Limb (tissue), 2 donors: ENCODE measurements around the gene VCP.

Source experiments
- DNase-seq, 2 donors: peaks; one replicate each; pipeline ENCODE4 v3.0.0-alpha.2; 2016; ENCODE audit errors: extremely low spot score in 2 of 2

Gene VCP

DNA sequence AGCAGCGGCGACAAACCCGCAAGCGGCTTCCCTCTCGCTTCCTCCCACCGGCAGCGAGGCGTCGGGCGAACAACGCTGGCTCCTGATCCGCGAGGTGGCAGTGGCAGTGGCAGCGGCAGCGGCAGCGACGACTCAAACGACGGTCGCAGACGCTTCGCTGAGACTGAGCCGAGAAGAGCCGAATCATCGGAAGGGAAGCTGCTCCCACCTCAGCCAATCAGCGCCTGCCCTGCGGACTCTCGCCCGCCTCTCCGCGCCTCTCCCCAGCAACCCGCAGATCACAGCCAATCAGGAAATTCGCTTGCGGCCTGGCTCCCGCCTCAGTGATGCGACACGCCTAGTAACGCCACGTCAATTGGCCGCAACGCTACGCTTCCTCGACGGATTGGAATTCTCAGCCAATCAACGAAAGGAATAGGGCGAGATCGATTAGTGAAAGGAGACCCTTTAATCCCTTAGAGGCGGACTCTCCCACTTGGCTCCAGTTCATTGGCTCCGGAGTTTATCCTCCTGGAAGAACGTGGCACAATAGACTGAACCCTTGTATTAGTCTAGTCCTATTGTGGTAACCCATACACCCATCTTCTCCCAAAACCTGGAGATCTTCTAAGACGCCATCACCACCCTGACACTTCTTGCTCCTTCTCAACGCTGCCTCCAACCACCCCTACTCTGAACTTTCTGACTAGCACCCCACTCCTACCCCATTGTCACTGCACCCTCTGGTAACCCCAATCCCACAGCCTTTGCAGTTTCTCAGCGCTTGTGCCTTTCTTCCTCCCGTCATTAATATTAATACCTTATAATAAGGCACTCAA lies at the start of gene VCP:
Gene VCP, minus strand, starts transcription at position 165 of the 818 bp plus-strand sequence. CDS start 272 bp downstream, outside the sequence.
- DNase-seq, result peak; percentile 98 to 99

DNA sequence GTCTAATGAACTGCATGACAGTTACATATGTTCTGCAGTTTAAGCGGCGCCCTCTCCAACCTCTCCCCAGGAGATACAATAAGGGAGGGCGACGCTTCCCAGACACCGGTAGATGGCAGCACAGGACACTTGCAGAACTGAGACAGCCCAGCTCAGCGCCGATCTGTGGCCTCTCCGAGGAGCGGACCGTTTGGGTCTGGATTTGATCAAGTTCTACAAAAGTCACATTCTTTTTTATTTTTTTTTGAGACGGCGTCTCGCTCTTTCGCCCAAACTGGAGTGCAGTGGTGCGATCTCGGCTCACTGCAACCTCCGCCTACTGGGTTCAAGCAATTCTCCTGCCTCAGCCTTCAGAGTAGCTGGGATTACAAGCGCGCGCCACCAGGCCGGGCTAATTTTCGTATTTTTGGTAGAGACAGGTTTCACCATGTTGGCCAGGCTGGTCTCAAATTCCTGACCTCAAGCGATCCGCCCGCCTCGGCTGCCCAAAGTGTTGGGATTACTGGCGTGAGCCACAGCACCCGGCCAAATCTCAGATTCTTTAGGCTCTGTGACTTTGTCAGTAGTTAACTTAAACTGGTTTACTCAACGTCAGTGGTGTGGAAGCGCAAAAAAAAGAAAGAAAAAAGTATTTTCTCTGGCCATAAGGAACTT lies 44.6 kb upstream of the VCP start:
- DNase-seq, result peak; percentile 90 to 96

DNA sequence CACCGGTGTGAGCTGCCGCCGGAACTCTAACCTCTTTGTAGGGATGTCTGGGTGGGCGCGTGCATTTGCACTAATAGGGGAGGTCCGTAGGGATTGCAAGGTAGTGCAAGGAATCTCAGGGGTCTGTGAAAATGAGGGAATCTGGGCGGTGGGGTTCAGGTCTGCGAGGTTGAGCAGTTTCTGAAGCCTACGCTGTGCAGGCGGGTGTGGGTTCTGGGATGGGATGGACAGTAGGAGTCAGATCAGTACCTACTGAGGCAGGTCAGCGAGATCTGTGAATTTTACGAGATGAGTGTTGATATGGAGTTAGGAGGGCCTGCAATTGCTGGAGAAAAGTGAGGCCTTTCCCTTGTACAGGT lies 44.1 kb upstream of the VCP start:
- no peak for DNase-seq

DNA sequence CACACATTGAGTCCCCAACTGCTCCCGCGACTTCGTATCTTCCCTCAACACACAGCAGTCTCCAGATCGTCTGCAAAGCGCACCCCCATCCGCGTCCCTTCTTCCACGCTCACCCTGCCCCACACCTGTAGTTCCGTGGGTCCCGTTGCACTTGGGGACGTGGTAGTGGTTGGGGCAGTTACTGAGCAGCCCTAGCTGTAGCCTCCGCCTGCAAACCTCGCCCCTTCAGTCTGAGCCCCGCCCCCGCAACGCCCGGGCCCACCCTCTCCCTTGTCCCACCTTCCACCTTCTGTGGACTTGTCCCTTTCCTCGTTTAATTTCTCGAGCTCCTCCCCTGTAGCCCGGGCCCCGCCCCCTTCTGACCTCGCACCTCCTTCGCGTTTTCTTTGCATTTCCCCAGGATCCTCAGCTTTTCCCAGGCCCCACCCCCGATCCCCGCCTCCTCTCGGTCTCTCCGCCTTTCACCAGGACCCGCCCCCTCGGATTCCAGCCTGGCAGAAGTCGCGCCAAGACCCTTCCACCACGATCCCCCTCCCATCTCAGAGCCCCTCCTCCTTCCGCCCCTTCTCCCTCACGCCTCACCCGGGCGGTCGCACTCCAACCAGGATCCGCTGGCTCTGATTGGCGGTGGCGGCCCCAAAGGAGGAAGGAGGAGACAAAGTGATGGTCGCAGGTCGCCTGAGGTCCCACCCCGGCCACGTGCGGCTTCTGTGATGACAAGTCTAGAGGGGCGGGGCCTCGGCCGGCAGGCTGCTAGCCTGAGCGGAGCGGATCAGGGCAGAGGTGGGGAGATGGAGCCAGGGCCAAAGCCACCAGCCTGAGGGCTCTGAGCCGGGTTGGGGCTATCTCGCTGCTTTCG lies 43.5 kb upstream of the VCP start, which contains the start of gene ATOSB:
Gene ATOSB, minus strand, starts transcription at position 183 of the 859 bp plus-strand sequence. CDS start 7,588 bp downstream, outside the sequence.
- DNase-seq, result peak; percentile 95 to 99

DNA sequence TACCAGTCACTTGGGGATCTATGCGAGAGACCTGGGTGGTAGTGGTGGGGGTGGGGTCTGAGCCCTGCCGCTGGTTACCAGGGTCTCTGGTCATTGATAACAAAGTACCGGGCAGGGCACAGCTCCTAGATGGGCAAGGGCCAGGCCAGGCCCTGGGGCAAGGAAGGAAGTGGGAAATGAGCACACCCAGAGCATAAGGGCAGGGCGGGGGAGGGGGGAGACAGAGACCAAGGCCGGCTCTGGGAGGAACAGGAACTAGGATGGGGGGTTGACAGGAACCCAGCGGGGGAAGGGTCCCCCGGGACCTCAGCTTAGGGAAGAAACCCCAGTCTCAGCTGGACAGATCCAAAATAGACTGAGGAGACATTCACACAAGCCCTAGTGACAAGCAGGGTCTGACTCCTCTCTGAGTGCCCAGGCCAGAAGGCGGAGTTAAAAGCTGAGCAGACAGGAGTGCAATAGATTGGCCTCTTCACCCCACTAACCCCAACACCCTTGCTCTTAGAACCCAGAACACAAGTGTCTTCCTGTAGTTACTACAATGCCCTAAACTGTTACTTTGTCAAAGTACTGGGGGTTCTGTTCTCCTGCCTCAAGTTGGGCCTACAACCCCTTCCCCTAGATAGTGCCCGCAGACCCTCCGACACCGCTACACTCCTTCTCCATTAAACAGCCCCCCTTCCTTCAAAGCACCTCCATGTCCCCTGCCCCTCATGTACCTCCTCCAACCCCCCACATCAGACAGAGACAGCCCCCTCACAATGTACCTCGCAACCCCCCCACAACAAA lies 42.6 kb upstream of the VCP start:
- peak; percentile 7 to 65 for DNase-seq

DNA sequence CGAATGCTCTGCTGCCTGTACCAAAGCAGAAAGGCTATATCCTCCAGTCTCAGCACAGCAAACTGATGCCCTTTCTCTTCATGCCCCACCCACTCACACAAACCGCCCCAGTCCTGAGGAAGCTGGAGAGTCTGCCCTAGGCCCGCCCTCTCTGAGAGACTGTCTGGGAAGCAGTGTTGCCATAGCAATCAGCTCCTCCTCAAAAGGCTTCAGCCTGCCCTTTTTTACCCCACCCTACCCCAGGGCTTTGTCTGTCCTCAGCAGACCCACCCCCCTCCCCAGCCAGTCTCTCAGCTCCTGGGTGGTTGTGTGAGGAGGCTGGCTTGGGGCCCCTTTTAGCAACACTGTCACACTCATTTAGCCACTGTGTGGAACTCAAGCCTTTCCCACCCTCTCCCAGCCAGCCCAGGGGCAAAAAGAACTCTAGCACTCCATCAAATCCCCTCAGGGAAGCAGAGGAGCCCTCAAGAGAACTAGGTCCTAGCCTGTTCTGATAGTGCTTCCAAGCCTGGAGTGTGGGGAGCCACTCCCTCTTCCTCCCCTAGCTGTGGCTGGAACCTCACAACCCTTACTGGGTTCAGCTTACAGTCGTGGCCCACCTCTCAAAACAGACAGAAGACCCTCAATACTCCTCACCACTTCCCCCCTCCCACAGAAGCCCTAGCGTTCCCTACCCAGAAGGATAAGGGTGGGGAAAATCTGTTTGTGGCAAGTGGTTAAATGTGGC lies 41.9 kb upstream of the VCP start:
- peak; percentile 80 to 89 for DNase-seq

DNA sequence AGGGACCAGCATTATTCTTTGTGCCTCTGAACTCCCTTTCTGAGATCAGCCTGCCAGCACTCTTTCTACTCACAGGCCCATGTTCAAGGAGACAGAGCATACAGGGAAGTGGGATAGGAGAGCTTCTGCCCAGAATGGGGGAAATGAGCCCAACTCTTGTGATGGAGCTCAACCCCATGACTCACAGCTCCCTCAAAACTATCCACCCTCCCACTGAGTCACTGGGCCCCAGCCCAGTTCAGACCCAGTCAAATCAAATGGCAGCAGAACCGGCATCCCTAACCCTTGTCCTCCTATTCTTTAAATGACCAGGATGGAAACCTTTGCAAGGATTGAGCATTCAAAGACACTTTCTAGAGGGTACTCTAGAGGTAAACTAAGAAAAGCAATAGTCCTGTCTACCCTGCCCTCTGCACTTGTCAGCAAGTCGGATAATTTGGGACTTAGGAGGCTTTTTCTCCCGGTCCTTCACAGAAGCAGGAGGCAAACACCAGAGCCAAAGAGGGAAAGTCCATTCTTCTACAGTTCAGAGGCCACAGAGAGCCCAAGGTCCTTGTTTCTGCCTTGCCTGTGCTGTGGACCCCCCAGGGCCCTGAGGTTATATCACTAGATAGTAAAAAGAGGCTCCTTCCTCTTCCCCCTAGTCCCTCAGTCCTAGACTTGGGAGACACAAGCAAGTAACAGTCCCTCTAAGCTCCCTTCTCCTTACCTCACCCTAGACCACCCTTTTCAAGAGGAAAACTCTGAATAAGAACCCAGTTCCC lies 40.0 kb upstream of the VCP start:
- DNase-seq, result no peak

DNA sequence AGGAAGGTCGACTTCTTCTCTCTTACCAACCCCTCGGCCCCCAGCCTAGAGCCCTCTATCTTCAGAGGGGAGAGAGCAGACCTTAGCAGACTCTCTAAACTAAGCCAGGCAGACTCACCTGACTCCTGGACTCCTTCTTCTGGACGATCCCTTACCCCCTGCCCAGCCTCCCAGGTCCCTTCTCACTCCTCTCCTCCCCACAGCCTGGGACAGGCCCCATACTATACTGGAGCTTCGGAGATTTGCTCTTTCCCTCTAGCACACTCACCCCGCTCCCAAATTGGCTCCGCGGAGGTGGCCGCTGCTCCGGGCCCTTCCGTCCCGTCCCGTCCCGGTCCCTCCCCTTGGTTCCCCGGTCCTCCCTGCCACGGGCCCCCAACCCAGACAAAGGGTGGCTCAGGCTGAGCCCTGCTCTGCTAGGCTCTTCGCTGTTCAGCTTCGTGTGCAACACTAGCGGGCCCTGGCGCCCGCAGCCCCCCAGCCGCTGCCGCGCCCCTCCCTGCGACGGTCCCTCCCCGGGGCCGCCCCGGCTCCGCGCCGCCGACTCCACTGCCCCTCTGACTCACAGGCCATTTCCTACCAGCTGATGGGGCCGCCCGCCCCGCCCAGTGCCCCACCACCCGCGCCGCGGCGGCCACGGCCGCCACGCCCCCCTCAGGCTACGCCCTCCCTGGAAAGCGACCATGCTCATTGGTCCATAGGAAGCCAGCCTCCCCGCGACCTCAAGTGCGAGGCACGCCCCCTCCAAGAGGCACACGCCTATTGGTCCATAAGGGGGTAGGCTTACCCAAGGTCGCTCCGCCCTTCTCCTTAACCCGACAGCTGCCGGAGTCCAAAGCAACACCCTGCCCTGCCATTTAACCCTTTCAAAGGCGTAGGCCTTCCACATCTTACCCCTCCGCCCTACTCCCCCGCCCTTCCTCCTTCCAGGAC lies 38.8 kb upstream of the VCP start:
- DNase-seq, result peak; percentile 97 to 98

DNA sequence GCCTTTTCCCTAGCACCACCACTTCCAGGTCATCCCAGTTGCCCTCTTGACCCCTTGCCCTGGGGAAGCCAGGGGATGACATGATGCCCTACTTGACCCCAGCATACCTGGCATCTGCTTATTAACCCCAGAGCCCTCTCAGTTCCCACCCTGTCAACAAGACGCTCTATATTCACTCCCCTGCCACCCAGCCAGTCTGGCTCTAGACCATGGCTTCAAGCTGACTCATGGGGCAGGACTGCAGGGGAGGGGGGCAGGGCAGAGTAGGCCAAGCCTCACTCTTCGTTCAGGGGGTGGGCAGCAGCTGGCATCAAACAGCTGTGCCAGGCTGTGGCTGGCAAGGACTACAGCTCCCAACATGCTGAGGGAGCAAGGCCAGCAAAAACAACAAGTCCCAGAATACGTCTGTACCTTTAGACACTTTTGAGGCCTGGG lies 37.9 kb upstream of the VCP start:
- no peak for DNase-seq

DNA sequence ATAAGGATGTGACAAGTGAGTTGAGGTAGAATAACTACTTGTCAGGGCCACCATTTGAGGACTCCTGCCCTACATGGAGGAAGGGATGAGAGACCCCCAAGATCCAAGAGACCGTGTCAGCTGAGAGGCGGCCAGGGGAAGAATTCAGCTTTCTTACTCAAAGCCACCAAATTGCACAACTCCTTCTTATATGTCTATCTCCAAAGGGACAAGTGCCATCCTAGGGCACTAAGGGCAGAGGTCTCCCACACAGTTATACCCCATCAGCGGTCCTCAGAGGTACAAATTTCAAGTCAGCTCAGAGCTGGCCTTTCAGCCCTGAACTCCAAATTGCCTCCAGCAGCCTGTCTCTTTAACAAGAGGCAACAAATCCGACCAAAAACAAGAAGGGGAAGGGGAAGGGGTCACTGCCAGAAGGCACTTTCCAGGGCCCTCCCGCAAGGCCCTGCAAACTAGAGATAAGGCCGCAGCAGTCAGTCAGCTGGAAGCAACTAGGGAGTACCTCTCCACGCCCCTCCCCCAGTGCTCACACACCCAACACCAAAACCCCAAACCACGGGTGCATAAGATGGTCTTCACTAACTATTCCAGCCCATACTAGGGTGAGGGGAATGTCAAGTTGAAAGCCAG lies 36.6 kb upstream of the VCP start:
- DNase-seq, result no peak

DNA sequence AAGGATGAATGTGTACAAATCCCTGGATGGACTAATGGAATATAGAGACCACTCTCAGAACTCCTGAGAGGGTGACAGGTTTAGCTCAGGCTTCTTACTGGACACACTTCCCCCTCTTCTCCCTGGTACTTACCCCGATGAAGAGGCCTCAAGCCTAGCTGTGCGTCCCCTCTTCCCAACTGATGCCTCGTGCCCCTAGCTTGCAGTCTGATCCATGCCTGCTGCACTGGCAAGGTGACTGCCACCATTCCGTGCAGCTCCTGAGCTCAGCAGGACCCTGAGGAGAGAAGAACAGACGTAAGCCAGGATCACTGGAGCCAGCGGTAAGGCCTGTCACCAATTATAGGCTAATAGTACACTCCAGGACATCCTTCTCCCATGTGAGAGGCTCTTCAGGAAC lies 36.0 kb upstream of the VCP start:
- DNase-seq, result no peak

DNA sequence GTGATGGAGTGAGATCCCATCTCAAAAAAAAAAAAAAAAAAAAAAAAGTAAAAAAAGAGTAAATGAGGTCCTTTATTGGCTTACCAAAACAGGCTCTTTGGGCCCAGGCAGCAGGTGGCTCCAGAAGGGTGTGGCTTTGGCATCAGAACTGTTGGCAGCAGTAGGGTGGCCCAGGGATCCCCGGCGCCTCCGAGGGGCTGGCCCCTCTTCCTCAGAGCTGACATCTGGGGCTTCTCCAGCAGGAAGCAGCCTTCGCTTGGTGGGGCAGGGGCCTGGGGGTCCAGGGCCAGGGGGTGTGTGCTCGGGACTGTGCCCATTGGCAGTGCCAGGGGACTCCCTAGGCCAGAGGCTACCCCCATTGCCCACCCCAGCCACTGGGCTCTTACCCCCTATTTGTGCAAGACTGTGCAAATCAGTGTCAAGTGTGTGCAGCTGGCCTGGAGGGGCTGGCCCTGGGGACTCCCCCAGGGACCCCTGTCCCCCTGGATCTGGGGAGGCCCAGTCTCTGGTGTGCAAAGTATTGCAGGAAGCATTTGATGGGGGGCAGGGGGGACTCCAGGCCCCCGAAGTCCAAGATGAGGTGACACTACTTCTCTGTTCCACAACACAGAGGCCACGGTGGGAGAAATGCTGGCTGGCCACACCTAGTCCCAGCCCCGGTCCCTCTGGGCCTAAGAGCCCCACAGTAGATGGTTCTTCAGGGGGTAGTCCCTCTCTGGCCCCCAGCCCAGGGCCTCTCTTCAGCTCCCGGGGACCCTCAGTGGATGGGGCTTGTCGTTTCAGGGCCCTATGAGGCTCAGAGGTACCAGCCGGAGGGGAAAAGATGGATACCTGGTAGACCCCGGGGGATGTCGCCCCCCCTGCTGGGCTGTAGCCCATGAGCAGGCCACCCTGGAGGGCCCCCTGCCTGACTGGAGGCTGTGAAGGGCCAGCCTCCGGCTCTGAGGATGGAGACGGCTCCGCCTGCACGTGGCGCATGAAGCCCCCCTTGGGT lies 35.2 kb upstream of the VCP start:
- no peak for DNase-seq

DNA sequence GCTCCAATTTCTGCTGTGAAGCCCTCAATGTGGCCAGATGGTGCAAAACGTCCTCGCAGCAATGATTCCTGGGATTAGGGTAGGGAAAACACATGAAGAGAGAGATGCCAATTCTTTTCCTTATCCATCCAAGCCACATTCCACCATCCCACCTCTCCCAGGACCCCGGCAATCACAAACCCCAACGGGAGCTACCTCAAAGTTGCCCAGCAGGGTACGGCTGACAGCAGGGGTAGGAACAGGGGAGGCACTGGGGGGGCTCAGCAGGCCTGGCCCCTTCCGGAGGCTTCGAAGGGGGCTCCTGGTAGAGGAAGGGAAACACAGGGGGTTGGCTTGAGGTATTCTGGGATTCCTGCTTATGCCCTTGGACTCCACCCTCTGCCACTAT lies 33.9 kb upstream of the VCP start:
- no peak for DNase-seq

DNA sequence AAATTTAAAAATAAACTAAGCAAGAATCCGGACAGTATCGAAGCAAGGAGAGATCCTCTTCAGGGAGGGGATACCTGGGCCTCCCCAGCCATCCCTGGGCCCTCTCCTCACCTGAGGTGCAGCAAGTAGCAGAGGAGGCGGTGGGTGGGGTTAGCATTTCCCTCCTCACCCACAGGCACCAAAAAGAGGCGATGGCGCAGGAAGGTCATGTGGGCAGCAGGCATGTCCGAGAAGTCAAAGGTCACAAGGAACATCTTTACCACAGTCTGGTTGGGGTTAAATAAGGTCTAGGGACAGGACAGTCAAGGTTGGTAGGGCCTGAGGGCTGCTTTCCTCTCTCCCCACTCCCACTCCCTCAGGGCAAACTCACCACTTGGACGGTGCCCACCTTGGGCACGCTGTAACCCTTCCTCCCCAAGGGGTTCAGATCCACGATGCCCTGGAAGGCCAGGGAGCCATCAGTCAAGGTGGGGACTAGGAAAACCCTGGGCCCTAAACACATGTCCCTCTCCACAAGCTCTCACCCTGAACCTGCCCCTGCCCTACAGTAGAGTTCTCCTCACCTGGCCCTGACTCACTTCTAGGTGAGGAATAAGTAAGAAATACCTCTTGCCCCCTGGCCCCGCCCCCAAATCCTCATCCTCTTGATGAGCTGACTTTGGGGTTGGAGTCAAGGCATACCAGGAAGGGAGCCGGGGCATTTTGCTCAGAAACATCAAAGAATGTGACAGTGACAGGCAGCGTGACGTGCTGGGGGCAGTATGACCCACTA lies 33.3 kb upstream of the VCP start:
- no peak for DNase-seq

DNA sequence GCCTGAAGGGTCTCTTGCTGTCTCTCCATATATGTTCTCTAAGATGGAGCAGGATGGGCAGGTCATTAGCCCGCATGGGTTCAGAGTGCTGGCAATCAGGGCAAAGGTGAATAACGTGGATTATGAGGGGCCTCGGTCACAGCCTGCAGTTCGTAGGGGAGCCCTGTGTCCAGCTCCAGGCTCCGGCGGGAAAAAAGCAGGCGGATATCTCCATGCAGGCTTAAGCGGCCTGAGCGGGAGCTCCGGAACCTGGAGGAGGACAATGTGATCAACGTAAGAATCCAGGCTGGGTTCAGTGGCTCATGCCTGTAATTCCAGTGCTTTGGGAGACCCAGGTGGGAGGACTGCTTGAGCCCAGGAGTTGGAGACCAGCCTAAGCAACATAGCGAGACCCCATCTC lies 32.7 kb upstream of the VCP start:
- no peak for DNase-seq

DNA sequence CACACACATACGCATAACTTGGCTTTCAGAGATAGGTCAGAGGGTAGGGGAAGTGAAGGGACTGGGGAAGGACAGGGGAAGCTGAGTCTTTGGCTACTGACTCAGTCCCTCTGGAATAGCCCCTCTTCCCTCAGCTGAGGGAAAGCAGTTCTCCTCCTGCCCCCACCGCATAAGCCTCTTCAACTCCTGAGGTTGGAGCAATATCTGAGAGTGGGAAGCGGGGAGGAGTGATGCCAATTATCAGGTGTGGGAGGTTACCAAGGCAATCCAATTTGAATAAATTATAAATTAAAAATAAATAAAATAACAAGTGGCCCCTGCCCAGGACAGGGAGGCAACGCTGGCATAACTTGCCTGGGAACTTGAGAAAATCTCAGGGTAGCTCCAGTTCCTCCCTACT lies 32.2 kb upstream of the VCP start:
- DNase-seq, result no peak
